CD4-positive, alpha-beta T cell treated with Interleukin-2 at 100 ng/mL for 4 hours (primary cell): ENCODE measurements around the gene XRCC5.
"Not testable (repeated sequence)": the region's sequence is repeated elsewhere in the genome, so short reads cannot be mapped to it uniquely, and the experiment has no call there.

ENCODE experiments used
- DNase-seq: peaks from one replicate; pipeline ENCODE4 v3.0.0-alpha.2; 2020; ENCODE audit warnings: low spot score

XRCC5 gene

GRCh38 chr2:216118474-216118873 lies 9.3 kb downstream of the XRCC5 start:
- no peak for DNase-seq

GRCh38 chr2:216119146-216119545 lies 10.0 kb downstream of the XRCC5 start:
- DNase-seq = no peak

GRCh38 chr2:216119986-216120385 lies 10.8 kb downstream of the XRCC5 start:
- DNase-seq = peak; percentile 26

- DNase-seq = no peak
Observed at GRCh38 chr2:216121255-216121654, 12.1 kb downstream of the XRCC5 start.

GRCh38 chr2:216126943-216127342 lies 17.8 kb downstream of the XRCC5 start:
- DNase-seq = no peak

- DNase-seq = no peak
Observed at GRCh38 chr2:216130346-216130971, 21.3 kb downstream of the XRCC5 start.

GRCh38 chr2:216131175-216131926 lies 22.2 kb downstream of the XRCC5 start:
- no peak for DNase-seq

GRCh38 chr2:216132585-216132984 lies 23.4 kb downstream of the XRCC5 start:
- DNase-seq = no peak

GRCh38 chr2:216133397-216133796 lies 24.2 kb downstream of the XRCC5 start:
- DNase-seq = no peak

- no peak for DNase-seq
Observed at GRCh38 chr2:216134958-216135541, 25.9 kb downstream of the XRCC5 start.

- peak; percentile 36 for DNase-seq
Observed at GRCh38 chr2:216139884-216140283, 30.7 kb downstream of the XRCC5 start.

- DNase-seq = not testable (repeated sequence)
Observed at GRCh38 chr2:216141516-216141915, 32.4 kb downstream of the XRCC5 start.

GRCh38 chr2:216142540-216142939 lies 33.4 kb downstream of the XRCC5 start:
- DNase-seq = peak; percentile 13

- no peak for DNase-seq
Observed at GRCh38 chr2:216144372-216144771, 35.2 kb downstream of the XRCC5 start.

GRCh38 chr2:216144857-216145256 lies 35.7 kb downstream of the XRCC5 start:
- no peak for DNase-seq

GRCh38 chr2:216146573-216146972 lies 37.4 kb downstream of the XRCC5 start:
- no peak for DNase-seq

GRCh38 chr2:216147172-216148131 lies 38.3 kb downstream of the XRCC5 start:
- DNase-seq = no peak

- DNase-seq = no peak
Observed at GRCh38 chr2:216148983-216149382, 39.8 kb downstream of the XRCC5 start.

GRCh38 chr2:216149741-216150140 lies 40.6 kb downstream of the XRCC5 start:
- DNase-seq = no peak

GRCh38 chr2:216151313-216152025 lies 42.3 kb downstream of the XRCC5 start:
- no peak for DNase-seq

- DNase-seq = no peak
Observed at GRCh38 chr2:216155954-216156353, 46.8 kb downstream of the XRCC5 start.

- DNase-seq = no peak
Observed at GRCh38 chr2:216156822-216157221, 47.7 kb downstream of the XRCC5 start.
